NCI-H526 treated with DMSO at 0.1 percent for 48 hours (cell line): ENCODE measurements around the gene ZSCAN31.
"Not testable (repeated sequence)": the region's sequence is repeated elsewhere in the genome, so short reads cannot be mapped to it uniquely, and the experiment has no call there.

Source experiments
- DNase-seq: peaks from one replicate; lab custom pipeline; 2025; lab: John Stamatoyannopoulos, UW

The ZSCAN31 gene

GRCh38 chr6:28335564-28336283 is at the start of gene ZSCAN31:
ZSCAN31 (minus strand) TSS chr6:28336148; CDS start chr6:28329683, 6,465 bp downstream.
- DNase-seq = peak; percentile 80

GRCh38 chr6:28384143-28384533 is 48.2 kb upstream of the ZSCAN31 start:
- no peak for DNase-seq

DNA sequence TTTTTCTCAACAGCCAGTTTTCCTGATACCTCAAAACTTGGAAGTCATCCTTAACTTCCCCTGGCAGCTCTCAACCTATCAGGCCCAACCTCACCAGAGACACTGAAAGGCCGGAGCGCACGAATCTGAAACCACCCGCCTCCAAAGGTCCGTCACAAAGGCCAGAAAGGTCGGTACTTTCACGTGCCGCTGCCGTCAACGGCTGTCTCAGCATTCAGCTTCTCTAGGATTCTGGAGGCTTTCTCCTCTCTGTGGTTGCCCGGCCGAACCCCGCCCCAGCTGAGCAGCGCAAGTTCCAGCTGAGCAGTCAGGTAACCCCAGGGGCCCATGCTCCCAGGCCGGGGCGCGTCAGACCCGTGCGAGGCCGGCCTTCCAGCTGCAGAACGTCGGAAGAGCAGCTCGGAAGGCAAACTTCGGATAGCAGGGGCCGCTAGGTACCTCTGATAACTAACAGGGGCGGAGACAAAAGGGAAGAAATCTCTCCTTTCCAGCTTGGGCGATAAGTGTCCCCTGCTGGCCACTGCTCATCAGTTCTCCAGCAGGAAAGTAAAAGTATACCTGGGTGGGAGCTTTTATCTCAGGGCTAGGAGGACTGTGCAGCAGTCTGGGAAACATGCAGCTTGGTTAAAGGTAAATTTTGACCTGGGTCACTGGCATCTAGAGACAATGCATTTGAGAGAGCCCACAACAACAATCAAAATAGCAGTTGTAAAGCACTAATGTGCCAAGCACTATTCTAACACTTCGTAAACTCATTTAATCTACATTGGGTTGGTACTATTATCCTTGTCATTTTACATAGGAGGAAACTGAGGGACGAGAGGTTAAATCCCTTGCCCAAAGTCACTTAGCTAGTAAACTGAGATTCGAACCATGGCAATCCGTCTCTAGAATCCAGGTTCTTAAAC is 47.5 kb upstream of the ZSCAN31 start:
- peak; percentile 82 for DNase-seq

DNA sequence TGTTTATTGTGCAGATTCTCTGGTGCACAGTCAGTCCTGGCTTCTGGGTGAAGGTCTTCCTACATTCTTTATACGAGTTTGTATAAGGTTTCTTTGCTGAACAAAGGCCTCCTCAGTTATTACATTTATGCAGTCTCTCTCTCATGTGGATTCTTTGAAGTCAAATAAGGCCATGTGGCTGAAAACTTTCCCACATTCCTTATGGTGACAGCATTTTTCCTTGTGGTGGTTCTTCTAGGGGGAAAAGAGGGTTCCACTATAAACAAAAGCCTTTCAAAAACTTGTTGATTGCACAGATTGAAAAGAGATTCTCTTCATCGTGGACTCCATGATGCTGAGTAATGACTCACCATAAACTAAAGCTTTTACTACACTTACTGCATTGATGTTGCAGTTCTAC is 44.4 kb upstream of the ZSCAN31 start:
- no peak for DNase-seq

DNA sequence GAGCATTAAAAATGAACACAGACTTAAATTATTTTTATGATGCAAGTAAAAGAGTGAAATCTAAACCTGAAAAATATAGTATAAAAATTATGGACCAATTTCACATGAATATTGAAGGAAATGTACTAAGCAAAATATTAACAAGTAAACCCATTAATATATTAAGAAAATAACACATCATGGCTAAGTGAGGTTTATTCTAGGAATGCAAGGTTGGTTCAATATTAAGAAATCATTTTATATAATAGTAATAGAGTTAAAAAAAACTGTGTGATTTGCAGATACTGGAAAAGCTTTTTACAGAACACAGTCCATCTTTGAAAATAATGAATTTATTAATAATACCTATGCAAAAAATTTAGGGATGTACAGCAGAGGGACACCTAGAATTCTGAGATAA is 42.7 kb upstream of the ZSCAN31 start:
- DNase-seq = no peak

GRCh38 chr6:28377879-28378278 is 41.9 kb upstream of the ZSCAN31 start:
- DNase-seq = no peak

DNA sequence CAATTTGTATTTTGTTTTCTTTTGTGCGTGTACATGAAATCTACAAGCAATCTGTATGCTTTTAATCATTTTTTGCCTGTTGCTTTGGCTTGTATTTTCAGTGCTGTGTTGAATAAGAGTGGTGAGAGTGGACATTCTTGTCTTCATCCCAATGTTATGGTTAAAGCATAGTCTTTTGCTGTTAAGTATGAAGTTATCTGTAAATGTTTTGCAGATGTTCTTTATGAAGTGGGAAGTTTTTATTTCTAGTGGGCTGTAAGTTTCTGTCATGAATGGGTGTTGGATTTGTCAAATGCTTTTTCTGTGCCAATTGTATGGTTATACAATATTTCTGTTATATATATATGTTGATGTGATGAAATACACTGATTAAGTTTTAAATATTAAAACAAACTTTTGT is 38.0 kb upstream of the ZSCAN31 start:
- no peak for DNase-seq

DNA sequence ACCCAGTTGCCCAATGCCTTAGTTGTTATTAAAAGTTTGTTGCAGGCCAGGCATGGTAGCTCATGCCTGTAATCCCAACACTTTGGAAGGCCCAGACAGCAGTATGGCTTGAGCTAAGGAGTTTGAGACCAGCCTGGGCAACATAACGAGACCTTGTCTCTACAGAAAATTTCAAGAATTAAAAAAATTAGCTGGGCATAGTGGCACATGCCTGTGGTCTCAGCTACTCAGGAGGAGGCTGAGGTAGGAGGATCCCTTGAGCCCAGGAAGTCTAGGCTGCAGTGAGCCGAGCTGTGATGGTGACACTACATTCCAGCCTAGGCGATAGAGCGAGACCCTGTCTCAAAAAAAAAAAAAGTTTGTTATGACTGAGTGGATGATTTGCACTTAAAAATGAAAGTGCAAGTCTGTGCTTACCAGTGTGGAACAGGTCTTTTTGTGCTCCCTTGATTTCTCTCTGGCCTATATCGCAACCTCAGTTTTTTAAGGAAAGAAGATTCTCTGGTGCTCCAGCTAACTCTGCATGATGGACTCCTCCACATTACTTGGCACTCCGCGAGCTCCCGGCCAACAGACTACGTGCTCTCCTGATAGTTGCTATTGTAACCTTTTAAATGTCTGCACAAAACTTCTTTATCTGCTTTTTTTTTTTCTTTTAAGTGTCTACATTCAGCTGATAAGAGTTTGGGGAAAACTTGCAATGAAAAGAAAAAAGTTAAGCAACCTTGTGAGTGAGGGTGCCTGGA is 35.9 kb upstream of the ZSCAN31 start:
- DNase-seq = no peak

DNA sequence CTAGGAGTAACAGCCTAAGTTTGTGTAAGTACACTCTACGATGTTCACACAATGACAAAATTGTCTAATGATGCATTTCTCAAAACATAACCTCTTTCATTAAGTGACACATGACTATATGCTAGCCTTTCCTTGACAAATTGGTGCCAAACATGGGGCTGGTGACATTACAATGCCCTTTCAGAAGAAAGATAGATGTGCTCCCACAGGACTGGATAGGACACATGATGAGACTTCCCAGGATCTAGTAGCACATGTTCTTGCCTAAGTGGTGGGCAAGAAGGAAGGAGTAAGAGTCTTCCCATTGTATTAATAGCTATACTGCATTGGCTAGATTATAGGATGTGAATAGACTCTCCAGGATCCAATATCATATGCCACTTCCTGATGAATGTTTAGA is 35.3 kb upstream of the ZSCAN31 start:
- no peak for DNase-seq

DNA sequence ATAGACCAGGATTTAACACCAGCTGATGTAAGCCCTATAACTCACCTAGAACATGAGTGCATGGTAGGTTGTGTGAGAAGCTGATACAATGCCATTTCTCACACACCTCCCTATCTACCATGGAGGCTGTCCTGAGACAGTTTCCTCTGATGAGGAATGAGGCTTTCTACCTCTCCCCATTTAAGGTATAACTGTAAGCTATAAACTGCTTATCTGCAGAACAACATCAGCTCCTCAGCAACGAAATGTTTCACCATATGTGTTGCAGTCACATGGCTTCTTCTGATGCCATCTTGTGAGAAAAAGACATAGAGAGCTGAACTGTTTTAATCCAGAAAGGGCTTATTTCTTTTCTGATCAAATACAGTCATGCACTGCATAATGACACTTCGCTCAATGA is 34.5 kb upstream of the ZSCAN31 start:
- no peak for DNase-seq

GRCh38 chr6:28369463-28369862 is 33.5 kb upstream of the ZSCAN31 start:
- DNase-seq = no peak

- DNase-seq = no peak
These were observed 32.6 kb upstream of the ZSCAN31 start for GRCh38 chr6:28368522-28368921.

GRCh38 chr6:28365590-28365989 is 29.6 kb upstream of the ZSCAN31 start:
- not testable (repeated sequence) for DNase-seq

DNA sequence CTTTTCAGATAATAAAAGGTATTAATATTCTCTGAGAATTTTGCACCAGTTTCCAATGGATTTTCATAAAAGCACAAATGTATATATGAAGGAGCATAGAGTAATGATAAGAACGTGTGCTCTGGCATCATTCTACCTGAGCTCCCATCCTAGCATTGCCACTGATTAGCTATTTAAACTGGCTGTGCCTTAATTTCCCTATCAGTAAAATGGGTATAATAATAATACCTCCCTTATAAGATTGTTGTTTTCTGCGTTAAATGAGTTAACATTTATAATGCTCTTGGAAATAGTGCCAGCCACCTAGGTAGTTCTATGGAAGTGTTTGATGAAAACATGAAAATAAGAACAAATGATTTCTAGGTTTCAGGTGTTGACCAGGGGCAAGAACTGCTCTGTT is 25.0 kb upstream of the ZSCAN31 start:
- no peak for DNase-seq

GRCh38 chr6:28359562-28359961 is 23.6 kb upstream of the ZSCAN31 start:
- not testable (repeated sequence) for DNase-seq

DNA sequence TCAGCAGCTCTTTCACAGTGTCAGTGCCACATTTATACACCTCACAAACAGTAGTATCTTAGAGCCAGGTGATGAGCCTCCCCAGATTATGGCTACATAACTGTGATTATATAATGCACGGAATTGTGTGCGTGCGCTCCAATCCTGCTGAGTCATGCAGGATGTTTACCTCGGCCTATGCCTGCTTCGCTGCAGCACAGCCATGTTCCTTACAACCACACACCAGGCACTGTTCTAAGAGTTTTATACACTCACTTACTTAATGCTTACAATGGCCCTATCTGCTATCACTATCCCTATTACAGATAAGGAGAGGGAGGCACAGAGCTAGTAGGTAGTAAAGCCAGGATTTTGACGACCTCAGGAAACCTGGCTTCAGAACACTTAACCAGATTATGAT is 21.1 kb upstream of the ZSCAN31 start:
- no peak for DNase-seq

DNA sequence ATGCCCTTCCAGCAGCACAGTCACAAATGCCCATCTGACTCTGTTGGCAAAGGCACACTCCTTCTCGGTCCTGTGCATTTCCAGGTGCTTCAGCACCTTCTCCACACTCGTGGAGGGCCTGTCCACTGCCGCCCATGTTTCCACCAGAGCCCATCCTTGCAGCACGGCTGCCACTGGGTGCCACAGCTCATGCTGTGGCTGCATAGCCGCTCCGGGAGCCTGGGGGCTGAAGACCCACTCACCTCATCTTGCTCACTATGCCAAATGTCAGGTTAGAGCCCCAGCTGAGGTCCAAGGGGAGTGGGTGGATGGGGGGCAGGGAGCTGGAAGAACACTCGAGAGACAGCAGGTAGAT is 20.7 kb upstream of the ZSCAN31 start:
- DNase-seq = no peak

DNA sequence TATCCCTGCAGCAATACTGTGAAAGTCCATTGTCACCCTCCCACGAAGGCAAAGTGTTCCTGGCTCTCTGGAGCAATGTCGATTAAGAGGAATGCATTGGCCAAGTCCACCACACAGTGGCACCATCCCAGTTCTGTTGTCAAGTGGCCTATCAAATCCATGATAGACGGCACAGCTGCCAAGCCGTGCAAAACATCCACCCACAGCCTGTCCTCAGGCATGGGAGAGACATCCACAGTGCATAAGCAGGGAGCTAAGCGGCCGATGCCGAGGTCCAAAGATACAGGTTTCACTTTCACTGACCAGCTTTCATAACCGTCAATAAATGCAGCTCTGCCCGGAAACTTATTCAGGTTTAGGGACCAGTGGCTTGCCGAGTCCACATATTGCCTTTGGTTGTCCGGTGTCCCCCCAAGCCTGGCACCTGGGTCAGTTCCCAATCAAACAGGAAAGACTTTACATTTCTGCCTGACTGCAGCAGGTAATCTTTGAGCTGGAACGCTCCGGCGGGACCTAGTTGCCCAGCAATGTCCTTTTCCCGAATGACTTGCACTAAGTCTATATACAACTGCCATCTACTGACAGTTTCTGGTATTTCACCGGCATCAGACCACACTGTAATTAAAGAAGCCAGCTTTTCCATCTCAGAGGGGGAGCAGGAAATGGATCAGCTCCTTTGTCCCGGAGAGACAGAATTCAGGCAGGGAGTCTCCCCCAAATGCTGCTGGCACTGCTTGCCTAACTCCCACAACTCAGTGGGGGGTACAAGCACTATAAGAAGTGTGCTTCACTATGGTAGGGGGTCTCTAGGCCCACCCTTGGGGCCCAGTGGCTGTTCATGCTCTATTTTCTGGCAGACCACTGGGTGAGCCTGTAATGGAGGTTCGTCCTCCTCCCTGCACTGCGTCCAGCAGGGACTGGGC is 20.1 kb upstream of the ZSCAN31 start:
- DNase-seq = peak; percentile 86

DNA sequence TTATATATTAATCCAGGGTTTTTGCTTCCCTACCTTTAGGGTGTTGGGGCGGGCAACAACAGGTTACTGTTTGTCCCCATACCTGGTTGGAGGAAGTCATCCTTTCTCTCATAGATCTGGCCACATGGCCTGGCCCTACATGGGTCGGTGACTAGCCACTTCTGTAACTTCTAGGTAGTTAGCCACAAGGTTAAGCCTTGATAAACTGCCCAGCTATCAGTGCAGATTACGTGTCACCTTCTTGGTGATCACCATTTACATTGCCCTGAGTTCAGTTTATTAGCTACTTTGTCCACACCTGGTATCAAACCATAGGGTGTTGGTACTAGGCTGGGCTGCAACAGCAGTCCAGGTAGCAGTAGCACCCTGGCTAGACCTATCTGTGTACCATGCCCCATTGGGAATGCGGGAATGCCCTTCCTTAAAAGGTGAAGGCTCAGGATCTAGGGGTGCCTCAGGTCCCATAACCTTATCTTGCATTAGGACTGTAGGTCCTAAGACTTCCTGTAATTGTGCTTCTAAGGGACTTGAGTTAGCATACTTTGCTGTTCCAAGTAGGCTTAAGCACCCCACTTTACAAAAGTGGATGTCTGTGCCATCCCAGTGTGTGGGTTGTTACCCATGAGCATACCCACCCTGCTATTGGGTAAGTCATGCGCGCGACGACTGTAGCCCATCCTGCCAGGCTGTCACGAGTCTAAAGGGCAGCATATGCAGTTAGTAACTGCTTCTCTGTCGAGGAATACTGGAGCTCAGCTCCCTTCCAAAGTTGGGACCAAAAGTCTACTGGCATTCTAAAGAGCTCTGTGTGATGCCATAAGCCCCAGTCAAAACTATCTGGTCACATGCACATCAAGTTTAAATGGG is 19.0 kb upstream of the ZSCAN31 start:
- DNase-seq = no peak

DNA sequence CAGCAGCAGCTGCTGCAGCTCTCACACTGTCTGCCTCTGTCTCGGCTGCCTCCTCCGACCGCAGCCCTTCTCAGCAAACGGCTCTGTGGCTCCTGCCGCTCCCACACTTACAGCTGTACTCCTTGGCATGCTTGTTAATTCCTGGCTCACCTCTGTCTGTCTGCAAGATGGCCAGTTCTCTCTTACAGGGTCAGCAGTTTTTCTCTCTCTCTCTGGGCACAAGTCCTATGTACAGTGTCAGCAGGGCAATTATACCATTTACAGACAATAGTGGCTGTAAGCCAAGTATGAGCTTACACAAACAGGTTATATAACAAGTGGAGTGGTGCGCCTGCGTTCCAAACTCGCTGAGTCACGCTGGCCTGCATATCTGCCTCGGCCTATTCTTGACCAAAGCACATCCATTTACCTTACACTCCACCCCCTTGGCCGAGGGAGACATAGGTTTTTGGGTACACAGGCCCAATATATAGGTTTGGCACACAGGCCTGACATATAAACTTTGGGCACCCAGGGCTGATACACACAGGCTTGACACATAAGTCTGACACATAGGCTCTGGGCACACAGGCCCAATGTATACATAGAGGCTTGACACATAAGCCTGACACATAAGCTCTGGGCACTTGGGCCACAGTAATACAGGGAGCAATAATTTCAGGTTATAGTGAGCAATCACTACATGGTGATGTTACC is 18.2 kb upstream of the ZSCAN31 start:
- no peak for DNase-seq
